Erythroblast (primary cell): ENCODE data around the gene TCF12.
A peak's percentile ranks its signal among the peaks of the same experiment; 100 is the strongest.
"Not testable (repeated sequence)": the region's sequence is repeated elsewhere in the genome, so short reads cannot be mapped to it uniquely, and the experiment has no call there.

Experiments used
- DNase-seq, 2 experiments: peaks; one replicate each; lab custom pipeline; 2025; lab: John Stamatoyannopoulos, UW
- GATA1 ChIP-seq: IDR thresholded peaks from 2 replicates; pipeline ENCODE4 v1.6.1; 2011; ENCODE audit warnings: low read depth, mild to moderate bottlenecking, control low read depth, low read length, moderate library complexity
- POLR2A ChIP-seq: IDR thresholded peaks from 2 replicates; pipeline ENCODE4 v1.6.1; 2011; ENCODE audit warnings: mild to moderate bottlenecking, low read length

The TCF12 gene

GRCh38 chr15:57149196-57149595 lies 230.8 kb downstream of the TCF12 start:
- no peak for DNase-seq
- TF ChIP-seq GATA1 (no peak), POLR2A (no peak)

GRCh38 chr15:57150066-57150865 lies 231.8 kb downstream of the TCF12 start:
- no peak for DNase-seq
- no peak for TF ChIP-seq GATA1
- no peak for TF ChIP-seq POLR2A

- DNase-seq, result not testable (repeated sequence)
Measured at GRCh38 chr15:57150866-57151203, 232.4 kb downstream of the TCF12 start.

- no peak for DNase-seq
- TF ChIP-seq GATA1 (no peak), POLR2A (no peak)
Measured at GRCh38 chr15:57152133-57152532, 233.7 kb downstream of the TCF12 start.

GRCh38 chr15:57152666-57153539 lies 234.5 kb downstream of the TCF12 start:
- DNase-seq, result no peak
- no peak for TF ChIP-seq POLR2A
- TF ChIP-seq GATA1, result no peak

- TF ChIP-seq GATA1, result no peak
- no peak for TF ChIP-seq POLR2A
- no peak for DNase-seq
Measured at GRCh38 chr15:57156210-57156884, 237.9 kb downstream of the TCF12 start.

- TF ChIP-seq POLR2A (no peak), GATA1 (no peak)
- peak in 1 of 2 experiments; percentile 30 for DNase-seq
Measured at GRCh38 chr15:57158589-57158988, 240.1 kb downstream of the TCF12 start.

GRCh38 chr15:57158997-57159668 lies 240.7 kb downstream of the TCF12 start:
- TF ChIP-seq GATA1 (no peak), POLR2A (no peak)
- DNase-seq, result no peak

GRCh38 chr15:57159767-57160166 lies 241.3 kb downstream of the TCF12 start:
- TF ChIP-seq GATA1, result no peak
- TF ChIP-seq POLR2A, result no peak

GRCh38 chr15:57160823-57161560 lies 242.5 kb downstream of the TCF12 start:
- DNase-seq, result no peak
- TF ChIP-seq GATA1 (no peak), POLR2A (no peak)

More at GRCh38 chr15:57159767-57160166, 241.3 kb downstream of the TCF12 start:
- no peak for DNase-seq

GRCh38 chr15:57164251-57164650 lies 245.8 kb downstream of the TCF12 start:
- not testable (repeated sequence) for DNase-seq

GRCh38 chr15:57165992-57166391 lies 247.5 kb downstream of the TCF12 start:
- TF ChIP-seq POLR2A (no peak), GATA1 (no peak)
- DNase-seq, result no peak

GRCh38 chr15:57167821-57168395 lies 249.5 kb downstream of the TCF12 start:
- no peak for DNase-seq
- no peak for TF ChIP-seq GATA1
- TF ChIP-seq POLR2A, result no peak
